Vagina (tissue), 2 donors: ENCODE measurements around the gene SPECC1. TPM values are rescaled to one million over a fixed set of nuclear protein-coding genes. Genes with fewer than 3 reads are reported as not detected.

Experiments used
- DNase-seq, 2 donors: peaks; one replicate each; pipeline ENCODE4 v3.0.0-alpha.2; 2017; ENCODE audit errors: extremely low spot score in 2 of 2
- H3K27ac ChIP-seq: fragments of 200-600 bp; sonication (generic); one replicate; pipeline ENCODE4 v1.5.1; 2019
- H3K27me3 ChIP-seq: fragments of 200-600 bp; sonication (generic); one replicate; pipeline ENCODE4 v1.5.1; 2019
- H3K36me3 ChIP-seq, 2 donors: fragments of 200-600 bp; sonication (generic); one replicate each; pipeline ENCODE4 v1.5.1; 2017 to 2019
- H3K4me1 ChIP-seq: fragments of 200-600 bp; sonication (generic); one replicate; pipeline ENCODE4 v1.5.1; 2019
- H3K4me3 ChIP-seq, 2 donors: fragments of 200-600 bp; sonication (generic); 1 replicate in 1 of 2; 2 replicates in 1 of 2; pipeline ENCODE4 v1.5.1; 2016 to 2019
- H3K9me3 ChIP-seq: fragments of 200-600 bp; sonication (generic); one replicate; pipeline ENCODE4 v1.5.1; 2019
- CTCF ChIP-seq, 3 experiments: fragments of 450-650 bp in 2 of 3; fragments of 200-600 bp in 1 of 3; sonication (generic) in 1 of 3; IDR thresholded peaks; one replicate each; pipeline ENCODE4 v1.5.1; 2017 to 2019; ENCODE audit warnings: antibody characterized with exemption in 3 of 3, mild to moderate bottlenecking in 2 of 3, moderate library complexity in 2 of 3
- POLR2A ChIP-seq, 2 donors: fragments of 450-650 bp; IDR thresholded peaks; one replicate each; pipeline ENCODE4 v1.6.1; 2017; ENCODE audit warnings: antibody characterized with exemption in 2 of 2, mild to moderate bottlenecking in 2 of 2, moderate library complexity in 2 of 2
- POLR2AphosphoS5 ChIP-seq, 2 donors: sonication (generic); formaldehyde crosslinking; IDR thresholded peaks; one replicate each; pipeline ENCODE4 v1.9.0; 2017; ENCODE audit warnings: antibody characterized with exemption in 2 of 2, mild to moderate bottlenecking in 2 of 2, low read depth in 1 of 2; ENCODE audit not compliant: insufficient read depth in 1 of 2
- intact Hi-C: fragments of 100-400 bp; cut with DNase I; formaldehyde crosslinking; loops from one replicate; pipeline ENCODE4 v1.15.1; 2023
- total RNA-seq: library from RNA; depleted of rRNA; stranded (reverse); fragments of >200 nt; gene quantifications from one replicate; pipeline ENCODE4 v1.2.3, GENCODE V29; 2016

Gene SPECC1
- total RNA-seq, 1 donor from 2014 or later = 25.3 TPM

GRCh38 chr17:19978209-19978802, 30.9 kb upstream of the SPECC1 start:
- no peak for DNase-seq
- Histone ChIP-seq H3K27me3 (no peaks in the 10 kb centered on the region), H3K4me3 (peak overlapping the region; percentile 99 to 100), H3K4me1 (peaks cover 36% of the 10 kb centered on the region), H3K9me3 (no peaks in the 10 kb centered on the region), H3K27ac (peak overlapping the region; percentile 96), H3K36me3 (no peaks in the 10 kb centered on the region)
- intact Hi-C loops = no loop called here
- TF ChIP-seq POLR2AphosphoS5 (IDR thresholded peaks at IDR 0.05; ENCODE audit: insufficient read depth in 1 of 2, low read depth in 1 of 2) (no peak), POLR2A (IDR thresholded peaks at IDR 0.05) (no peak), CTCF (IDR thresholded peaks at IDR 0.05) (no peak)

DNA sequence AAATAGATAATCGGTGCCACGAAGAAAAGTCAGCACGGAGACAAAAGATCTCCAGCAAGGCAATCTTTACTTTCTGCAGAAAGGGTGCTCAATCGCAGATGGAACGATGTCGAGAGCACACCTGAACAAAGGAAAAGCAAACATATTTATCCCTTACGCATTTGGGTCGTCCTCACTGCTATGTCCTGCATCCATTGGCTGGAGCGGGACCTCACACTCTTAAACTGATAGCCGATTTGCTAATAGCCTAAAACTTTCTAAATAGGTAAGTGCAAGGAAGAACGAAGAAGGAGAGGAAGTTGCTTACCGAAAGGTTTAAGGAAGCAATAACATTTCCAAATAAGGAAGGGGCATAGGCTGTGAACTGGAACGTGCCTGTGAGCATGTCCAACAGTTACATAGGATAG, 30.4 kb upstream of the SPECC1 start:
- Histone ChIP-seq H3K27ac (peak overlapping the region; percentile 96), H3K36me3 (no peaks in the 10 kb centered on the region), H3K4me3 (peak overlapping the region in 1 of 2 donors; percentile 99)

GRCh38 chr17:19979917-19980770, 29.0 kb upstream of the SPECC1 start:
- no peaks in the 10 kb centered on the region for H3K9me3 ChIP-seq
- intact Hi-C loops = loop anchor here (10.0 kb wide), 1 partner anchor 245 kb away; no protein-coding TSS in a partner anchor
- peaks cover 31% of the 10 kb centered on the region for H3K4me1 ChIP-seq
- no peak overlapping the region for H3K27ac ChIP-seq
- DNase-seq = no peak
- H3K36me3 ChIP-seq = no peaks in the 10 kb centered on the region
- no peak overlapping the region for H3K4me3 ChIP-seq
- no peaks in the 10 kb centered on the region for H3K27me3 ChIP-seq
- TF ChIP-seq POLR2AphosphoS5 (IDR thresholded peaks at IDR 0.05; ENCODE audit: insufficient read depth in 1 of 2, low read depth in 1 of 2) (no peak), CTCF (IDR thresholded peaks at IDR 0.05) (no peak), POLR2A (IDR thresholded peaks at IDR 0.05) (no peak)

More for the DNA sequence above, 30.4 kb upstream of the SPECC1 start:
- H3K27me3 ChIP-seq = no peaks in the 10 kb centered on the region
- intact Hi-C loops = no loop called here
- H3K4me1 ChIP-seq = peaks cover 34% of the 10 kb centered on the region
- no peak for DNase-seq
- H3K9me3 ChIP-seq = no peaks in the 10 kb centered on the region
- TF ChIP-seq POLR2AphosphoS5 (IDR thresholded peaks at IDR 0.05; ENCODE audit: insufficient read depth in 1 of 2, low read depth in 1 of 2) = no peak
- no peak for TF ChIP-seq POLR2A (IDR thresholded peaks at IDR 0.05)
- TF ChIP-seq CTCF (IDR thresholded peaks at IDR 0.05) = no peak

GRCh38 chr17:19986941-19987861, 22.0 kb upstream of the SPECC1 start:
- H3K36me3 ChIP-seq = no peaks in the 10 kb centered on the region
- DNase-seq = no peak
- no peak overlapping the region for H3K27ac ChIP-seq
- no peaks in the 10 kb centered on the region for H3K27me3 ChIP-seq
- TF ChIP-seq POLR2AphosphoS5 (IDR thresholded peaks at IDR 0.05; ENCODE audit: insufficient read depth in 1 of 2, low read depth in 1 of 2) (no peak), POLR2A (IDR thresholded peaks at IDR 0.05) (no peak), CTCF (IDR thresholded peaks at IDR 0.05) (no peak)
- intact Hi-C loops = loop anchor here (10.0 kb wide), 1 partner anchor 238 kb away; no protein-coding TSS in a partner anchor
- no peak overlapping the region for H3K4me3 ChIP-seq
- no peaks in the 10 kb centered on the region for H3K4me1 ChIP-seq
- no peaks in the 10 kb centered on the region for H3K9me3 ChIP-seq
